ENCODE data around the gene JDP2.

Gene JDP2

DNA sequence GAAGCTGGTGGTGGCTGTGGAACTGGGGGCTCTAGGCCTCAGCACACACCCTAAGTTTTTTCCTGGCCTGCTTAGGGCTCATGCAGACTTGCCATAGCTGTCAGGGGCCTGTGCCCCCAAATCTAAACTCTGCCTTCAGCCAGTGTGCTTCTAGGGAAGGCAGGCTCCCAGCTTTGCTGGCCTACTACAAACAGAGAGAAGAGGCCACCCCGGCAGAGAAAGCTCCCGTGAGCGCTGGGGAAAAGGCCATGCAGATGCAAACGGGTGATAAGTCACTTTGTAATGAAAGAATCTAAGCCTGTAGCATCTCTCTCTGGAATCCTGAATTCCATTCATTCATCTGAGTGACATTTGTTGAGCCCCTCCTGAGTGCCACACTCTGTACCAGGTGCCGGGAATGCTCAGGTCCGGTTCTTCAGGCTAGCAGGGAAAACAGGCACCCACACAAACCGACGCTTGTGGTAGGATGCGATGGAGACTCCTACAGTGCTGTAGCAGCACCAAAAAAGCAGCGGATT is 29.9 kb downstream of the JDP2 start:
- DNase-seq = no peak

DNA sequence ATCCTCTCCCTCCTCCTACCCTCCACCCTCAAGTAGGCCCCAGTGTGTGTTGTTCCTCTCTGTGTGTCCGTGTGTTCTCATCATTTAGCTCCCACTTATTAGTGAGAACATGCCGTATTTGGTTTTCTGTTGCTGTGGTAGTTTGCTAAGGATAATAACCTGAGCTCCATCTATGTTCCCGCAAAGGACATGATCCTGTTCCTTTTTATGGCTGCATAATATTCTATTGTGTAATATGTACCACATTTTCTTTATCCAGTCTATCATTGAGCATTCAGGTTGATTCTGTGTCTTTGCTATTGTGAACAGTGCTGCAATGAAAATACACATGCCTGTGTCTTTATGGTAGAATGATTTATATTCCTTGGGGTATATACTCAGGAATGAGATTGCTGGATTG is 30.5 kb downstream of the JDP2 start:
- no peak for DNase-seq

DNA sequence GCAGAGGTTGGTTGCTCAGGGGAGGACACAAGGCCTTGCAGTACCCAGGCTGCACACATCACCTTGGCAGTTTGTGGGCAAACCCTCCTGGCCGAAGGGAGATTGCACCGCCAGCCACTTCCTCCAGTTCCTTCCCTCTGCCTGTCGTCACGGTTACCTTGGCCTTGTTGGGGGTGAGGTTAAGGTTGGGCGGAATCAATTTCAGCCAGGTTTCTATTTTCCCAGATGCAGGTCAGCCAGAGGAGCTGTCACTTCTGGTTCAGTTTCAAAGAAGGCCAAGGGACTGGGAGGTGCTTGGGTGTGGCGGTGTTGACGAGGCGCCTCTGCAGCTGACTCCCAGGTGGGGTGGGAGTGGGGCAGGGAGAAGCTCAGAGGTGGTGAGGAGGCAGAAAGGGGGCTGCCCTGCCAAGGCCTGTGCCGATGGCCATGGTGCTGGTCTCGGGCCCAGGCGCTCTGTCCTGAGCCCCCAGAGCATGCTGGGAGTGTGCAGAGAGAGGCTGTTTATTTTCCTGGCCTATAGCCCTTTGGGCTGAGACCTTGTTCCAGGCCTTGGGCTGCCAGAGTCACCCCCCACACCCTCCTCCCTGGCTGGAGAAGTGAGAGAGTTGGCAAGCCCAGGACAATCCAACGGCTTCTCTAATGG is 31.4 kb downstream of the JDP2 start:
- DNase-seq = peak; percentile 19

DNA sequence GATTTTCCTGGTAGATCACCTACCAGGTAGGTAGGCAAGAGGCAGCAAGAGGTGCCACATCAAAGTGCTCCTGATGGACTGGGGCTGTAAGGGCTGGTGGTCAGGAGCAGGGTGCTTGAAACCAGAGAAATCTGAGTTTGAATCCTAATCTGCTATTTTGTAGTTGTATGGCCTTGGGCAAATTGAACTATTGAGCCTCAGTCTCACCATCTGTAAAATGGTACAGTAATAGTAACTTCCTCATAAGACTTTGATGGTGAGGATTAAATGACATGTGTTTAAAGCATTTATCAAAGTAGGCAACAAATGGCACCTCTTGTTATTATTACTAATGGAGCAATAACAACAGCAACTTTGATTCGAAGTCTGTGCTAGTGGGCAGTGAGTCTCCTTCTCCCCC is 32.0 kb downstream of the JDP2 start:
- no peak for DNase-seq

DNA sequence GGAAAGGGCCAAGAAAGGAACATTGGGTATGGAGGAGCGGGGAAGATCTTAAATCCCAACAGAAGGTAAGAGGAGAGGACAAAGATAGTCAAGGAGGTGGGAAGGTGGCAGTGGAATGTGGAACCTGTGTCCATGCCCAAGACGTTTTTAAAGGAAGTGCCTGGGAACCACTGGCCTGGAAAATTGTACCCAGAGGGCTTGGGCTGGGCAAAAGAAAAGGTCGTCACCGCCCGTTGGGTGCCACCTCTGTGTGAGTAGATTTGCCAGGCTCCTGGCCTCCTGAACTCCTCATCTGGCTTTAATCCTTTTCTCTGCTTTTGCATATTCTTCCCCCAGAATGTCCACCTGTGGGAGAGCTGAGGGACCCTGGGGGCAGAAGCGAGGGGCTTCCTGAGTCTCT is 32.6 kb downstream of the JDP2 start:
- no peak for DNase-seq

DNA sequence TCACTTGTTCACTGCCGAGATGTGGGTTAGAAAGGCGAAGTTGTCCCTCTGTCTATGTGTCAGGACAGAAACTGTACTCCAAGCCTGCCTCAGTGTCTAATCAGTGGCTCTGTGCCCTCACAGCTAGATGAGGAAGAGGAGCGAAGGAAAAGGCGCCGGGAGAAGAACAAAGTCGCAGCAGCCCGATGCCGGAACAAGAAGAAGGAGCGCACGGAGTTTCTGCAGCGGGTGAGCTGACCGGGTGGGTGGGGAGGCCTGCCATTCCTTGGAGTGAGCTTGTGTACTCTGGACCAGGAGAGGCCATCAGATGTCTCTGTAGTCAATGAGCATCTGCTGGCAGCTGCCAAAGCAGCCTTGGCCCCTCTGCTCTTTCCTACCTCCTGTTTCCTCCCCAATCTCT is 33.5 kb downstream of the JDP2 start:
- no peak for DNase-seq

DNA sequence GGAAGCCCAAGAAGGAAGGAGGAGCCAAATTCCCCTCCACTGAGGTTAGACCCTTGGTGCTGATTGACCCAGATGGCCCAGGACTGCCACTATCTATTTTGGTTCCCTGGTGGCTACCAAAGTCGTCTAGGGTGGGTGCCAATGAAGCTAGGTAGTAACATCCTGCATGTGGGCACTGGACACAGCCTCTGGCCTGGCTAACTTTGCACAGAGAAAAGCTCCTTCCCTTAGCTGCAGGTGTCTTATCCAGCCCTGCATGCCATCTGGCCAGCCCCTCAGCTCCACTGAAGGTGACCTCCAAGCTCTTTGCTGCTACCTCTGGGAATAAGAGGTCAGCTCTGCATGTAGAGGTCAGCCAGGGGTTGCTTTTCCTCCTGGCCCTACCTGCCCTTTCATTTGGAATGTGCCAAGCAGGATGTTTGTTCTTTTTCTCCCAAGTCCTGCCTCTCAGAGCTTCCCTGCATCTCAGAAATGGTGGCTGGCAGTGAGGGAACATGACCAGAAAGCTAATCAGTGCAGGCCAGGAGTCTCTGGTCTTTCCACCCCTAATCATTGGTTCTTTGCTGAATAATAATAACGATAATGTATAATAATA is 34.0 kb downstream of the JDP2 start:
- no peak for DNase-seq

DNA sequence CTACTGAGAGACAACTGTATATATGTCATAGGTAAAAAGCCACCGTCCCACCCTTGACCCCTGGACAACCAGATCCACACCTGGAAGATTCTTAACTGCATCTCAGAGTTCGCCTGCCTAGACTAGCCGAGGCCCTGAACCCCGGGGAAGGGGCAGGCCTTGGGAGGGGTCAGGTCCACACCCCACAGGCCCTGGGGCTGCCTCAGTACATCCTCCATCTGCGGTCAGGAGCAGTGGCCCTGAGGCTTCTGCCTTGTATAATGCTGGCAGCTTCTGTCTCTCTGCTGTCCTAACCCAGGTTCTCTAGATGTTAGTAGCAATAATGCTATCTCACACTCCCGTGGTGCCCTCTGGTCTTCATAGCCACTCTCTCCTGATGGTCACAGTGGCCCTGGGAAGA is 36.8 kb downstream of the JDP2 start:
- no peak for DNase-seq

DNA sequence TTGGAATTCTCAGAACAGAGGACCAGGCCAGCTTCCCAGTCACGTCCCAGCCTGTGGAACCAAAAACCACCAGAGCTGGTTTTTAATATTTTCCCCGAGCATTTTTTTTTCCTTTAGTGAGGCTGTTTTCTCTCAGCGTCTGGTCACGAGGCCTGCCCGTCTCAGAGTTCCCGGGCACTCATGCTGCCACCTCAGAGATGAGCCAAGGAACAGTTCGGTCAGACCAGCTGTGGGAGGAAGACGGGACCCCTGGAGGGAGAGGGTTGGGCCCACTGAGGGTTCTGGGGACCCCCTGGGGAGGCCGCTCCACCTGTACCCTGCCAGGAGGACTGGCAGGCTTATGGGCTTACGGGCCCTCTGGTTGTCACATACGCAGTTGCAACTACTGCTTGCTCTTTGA is 39.9 kb downstream of the JDP2 start:
- no peak for DNase-seq

DNA sequence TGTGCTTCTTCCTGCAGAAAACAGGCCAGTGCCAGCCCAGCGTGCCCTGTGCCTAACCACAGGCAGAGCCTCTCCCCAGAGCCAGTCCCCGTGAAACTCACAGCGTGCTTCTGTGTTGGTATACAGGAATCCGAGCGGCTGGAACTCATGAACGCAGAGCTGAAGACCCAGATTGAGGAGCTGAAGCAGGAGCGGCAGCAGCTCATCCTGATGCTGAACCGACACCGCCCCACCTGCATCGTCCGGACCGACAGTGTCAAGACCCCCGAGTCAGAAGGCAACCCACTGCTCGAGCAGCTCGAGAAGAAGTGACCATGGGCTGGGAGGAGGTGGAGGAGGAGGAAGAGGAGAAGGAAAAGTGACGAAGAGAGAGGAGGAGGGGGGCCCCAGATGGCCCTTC is 41.3 kb downstream of the JDP2 start:
- no peak for DNase-seq

DNA sequence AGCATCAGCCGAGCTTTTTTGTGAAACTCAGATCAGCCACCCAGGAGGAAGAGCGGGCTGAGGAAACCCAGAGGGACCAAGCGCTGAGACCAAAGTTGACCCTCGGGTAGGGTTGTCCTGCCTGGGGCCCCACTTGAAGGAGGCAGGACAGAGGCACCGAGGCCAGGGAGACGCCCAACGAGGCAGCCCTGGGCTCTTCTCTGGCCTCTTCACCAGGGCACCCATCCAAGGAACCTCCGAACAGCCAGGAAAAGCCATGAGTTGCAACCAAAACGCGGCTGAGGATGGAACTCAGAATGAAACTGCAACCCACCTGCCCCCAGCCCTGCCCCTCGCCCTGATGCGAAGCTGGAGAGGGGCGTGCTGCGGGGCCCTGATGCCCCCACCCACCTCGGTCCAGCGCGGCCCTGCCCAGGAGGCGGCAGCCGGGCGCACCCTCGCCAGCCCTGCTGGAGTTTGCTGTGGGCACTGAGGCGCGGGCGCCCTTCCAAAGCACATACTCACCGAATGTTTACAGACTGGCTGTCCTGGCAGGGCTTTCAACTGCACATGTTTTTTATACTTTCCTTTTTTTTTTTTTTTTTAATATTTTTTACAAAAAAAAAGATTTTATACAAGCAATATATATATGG is 41.9 kb downstream of the JDP2 start:
- DNase-seq = no peak

DNA sequence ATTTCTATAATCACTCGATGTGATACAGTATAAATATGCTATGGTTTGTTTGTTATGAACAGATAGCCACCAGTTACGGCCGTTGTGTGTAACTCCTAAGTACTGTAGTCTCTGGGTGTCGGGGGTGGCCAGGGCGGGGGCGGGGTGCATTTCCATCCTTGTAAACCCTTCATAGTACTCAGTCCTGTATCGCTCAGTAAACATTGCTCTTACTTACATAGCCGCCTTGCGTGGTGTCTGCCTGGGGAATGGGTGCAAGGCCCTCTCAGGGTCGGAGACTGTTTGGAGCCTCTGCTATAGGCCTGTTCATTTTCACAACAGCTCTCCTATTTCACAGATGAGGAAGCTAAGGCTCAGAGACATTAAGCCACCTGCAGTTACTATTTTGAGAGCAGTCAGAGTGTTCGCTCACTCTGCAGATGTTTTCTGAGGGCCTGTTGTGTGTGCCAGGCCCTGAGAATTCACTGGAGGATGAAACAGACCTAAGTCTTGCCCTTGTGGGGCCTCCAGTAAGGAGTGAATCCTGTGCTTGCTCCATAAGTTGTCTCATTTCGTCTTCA is 42.5 kb downstream of the JDP2 start:
- DNase-seq = no peak

DNA sequence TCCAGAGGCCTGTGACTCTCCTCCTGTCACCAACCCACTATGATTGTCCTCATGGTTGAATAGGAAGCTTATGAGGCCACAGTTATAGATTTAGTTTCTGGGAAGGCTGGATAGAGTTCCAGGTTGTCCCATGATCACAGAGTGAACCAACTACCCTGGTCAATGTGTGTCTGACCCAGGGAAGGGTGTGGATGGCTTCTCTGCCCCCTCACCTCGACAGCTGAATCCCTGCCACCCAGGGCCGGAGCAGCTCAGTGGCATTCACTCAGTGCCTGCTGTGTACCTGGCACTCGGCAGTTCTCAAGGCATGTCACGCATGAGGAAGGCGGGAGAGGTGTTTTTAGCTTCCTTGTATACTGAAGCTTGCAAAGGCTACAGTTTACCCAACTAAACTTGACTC is 43.2 kb downstream of the JDP2 start:
- DNase-seq = no peak

DNA sequence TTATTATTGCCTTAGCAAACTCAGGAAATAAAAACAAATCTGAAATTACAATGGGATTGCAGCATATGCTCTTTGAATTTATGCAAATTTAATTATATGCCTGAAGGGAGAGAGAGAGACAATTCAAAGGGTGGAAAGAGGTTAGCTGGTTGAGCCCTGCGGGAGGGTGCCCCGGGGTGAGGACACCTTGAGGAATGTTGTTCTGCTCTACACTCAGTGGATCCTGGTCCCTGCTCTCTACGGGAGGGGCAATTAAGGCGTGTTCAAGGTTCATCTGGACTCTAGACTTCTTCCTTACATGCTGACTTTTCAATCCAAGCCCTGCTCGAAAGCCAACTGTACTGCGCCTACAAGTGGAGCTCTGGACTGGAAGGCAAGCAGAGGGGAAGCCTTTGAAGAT is 46.3 kb downstream of the JDP2 start:
- peak; percentile 84 for DNase-seq

DNA sequence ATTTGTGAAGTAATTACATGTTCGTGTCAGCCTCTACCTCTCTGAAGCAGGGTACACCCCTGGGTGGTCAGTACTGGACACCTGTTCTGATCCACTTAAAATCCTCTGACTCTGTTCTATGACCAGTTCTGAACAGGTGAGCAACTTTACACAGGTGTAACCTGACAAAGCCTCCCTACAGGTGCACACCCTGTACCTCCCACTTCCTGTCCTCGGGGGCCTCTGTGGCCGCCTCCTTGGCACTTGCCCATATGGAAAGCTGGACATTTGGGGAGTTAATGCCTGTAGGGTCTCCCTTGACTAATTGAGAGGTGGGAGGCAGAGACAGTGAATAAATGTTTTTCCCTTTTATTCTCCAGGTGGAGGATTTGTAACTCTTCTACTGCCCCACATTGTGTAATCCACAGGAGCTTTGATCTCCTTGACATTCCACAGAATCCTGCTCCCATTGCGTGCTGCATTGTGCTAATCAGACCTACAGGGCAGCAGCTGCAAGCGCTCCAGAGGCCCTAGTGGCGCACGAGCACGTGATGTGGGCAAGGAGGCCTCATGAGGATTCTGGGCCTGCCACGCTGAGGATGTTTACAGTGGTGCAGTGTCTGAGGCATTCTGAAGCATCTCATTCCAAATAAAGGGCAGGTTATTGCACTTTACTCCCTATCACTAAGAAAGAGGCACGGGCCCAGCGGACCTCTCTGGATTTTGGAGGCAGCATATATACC is 48.6 kb downstream of the JDP2 start:
- peak; percentile 86 for DNase-seq

DNA sequence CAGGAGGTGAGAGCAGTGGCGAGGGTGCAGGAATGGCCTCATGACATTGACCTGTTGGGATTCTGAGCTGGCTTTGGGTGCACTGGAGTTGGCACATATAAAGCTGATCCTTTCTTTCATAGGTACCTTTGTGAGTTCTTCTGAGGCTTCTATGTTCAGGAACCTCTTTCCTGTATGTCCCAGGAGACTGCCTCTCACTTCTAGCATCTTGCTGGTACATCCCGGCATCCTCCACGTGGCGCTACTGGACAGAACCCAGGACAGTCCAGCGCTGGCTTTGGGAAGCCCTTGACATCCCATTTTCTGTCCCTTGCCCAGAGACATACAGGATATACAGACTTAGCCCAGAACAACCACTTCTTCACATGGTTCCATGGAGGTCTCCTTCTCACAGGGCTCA is 50.1 kb downstream of the JDP2 start:
- DNase-seq = no peak

DNA sequence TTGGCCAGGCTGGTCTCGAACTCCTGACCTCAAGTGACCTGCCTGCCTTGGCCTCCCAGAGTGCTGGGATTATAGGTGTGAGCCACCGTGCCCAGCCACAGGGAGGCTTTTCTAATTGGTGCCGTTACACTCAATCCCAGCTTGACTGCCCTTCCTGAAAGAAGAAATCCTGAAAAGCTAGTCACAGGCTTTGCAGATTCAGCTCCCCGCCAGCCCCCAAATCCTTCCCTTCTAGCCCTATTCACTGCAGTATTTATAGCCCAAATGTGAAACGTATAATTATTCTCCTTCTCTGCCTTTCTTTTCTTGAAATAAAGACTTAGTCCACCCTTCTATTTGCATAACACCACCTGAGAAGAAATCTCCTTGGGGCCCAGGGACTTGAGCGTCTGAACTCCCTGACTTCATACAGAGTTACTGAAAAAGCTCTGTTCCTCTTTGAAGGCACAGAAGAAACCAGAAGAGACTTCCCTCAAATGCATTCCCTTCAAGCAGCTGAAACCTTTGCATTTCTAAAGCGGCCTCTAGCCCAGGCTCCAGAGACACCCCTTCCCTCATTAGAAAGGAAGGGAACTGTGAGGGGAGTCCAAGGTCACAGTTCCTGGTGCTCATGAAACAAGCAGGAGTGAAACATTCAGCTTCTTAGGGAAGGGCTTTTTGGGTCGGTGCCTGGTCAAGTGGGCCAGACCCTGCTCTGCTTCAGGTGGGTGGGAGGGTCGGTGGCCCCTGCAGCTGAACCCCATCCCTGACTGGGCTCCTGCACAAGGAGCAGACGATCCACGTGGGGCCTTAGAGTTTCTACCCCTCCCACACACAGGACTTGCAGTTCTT is 52.2 kb downstream of the JDP2 start:
- DNase-seq = no peak

DNA sequence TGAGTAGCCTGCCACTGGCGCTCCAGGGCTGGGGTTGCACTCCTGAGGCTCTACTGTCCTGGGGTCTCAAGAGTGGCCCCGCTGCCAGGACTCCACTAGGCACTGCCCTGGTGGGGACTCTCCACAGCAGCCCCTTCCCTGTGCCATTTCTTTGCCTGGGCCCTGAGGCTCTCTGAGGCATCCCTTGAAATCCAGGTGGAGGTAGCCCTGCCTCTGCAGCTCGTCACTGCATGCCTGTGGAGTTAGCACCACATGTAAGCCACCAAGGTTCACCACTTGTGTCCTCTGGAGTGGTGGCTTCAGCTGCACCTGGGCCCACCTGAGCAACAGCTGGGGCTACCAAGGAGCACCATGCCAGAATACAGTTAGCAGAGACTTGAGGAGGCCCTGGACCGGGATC is 54.5 kb downstream of the JDP2 start:
- DNase-seq = no peak

DNA sequence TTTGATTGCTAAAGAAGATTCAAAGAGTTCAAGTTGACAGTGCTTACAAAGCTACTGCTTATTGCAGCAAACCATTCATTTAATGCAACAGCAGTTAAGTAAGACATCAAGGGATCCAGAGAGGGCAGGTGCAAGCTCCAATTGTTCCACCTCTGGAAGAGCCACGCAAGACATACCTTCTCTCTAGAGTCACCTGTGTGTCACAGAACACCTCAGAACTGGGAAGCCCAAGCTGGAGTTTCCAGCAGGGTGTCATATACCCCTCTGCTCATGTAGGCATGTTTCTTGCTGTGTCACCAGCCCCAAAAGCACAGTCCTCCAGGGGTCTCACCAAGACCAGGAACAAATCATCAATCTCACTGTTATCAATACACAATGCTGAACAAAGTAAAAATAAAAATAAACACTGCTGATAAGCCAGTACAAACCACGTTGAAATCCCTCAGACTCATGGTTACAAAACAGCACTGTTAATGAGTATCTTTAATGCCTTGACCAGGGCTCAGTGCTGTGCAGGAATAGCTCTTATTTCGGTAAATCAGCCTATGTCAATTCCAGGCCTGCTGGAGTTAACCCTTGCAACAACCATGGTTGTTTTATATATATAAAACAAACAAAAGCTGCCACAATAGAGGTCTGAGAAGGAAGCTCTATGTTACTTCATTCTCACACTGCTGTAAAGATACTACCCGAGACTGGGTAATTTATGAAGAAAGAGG is 57.0 kb downstream of the JDP2 start:
- DNase-seq = no peak

DNA sequence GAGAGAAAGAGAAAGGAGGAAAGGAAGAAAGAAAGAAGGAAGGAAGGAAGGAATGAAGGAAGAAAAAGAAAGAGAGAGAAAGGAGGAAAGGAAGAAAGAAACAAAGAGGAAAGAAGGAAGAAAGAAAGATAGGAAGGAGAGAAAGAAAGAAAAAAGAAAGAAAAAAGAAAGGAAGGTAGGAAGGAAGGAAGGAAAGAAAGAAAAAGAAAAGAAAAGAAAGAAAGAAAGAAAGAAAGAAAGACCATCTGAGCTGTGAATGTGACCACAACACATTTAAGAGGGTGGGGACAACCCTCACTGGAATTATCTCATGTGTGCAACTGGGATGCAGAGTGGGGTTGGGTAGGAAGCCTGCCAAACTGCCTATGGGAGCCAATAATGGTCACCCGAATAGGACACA is 58.5 kb downstream of the JDP2 start:
- DNase-seq = no peak

DNA sequence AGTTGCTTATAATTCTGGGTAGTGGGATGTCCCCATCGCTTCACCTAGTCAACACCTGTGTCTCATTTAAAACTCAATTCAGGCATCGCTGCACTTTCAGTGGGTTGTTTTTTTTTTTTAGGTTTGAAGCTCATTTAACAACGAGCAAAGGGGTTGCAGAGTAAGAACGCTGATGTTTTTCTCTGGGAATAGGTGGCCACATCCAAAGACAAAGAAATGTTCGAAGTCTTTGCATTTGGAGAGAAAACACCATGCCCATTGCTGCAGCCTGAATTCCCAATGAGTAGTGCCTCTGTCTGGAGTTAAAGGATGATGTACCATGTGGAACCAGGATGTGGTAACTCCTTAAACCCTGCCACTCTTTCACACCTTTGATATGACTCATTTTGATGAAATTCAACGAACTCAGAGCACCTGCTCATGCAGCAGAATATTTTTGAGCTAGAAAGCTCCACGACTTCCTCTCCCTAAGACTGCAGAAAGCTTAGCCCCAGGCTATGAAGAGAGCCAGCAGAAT is 59.4 kb downstream of the JDP2 start:
- DNase-seq = no peak

DNA sequence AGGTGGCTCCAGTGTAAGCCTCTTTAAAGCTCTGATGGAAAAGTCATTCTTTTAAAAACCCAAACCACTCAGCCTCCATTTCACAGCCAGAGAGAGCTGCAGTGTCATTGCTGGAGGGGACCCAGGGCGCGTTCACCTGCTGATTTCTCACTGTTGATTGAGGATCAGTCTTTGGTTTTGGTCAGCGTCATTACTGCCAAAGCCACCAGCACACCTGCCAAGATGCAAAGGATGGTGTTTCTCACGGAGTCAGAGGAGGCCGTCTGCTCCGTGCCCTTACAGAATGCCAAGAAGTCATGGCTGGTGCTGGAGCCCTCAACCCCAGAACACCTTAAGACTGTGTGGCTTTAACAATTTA is 61.6 kb downstream of the JDP2 start:
- no peak for DNase-seq
